Measurements from ENCODE around the gene VIL1.

GRCh38 chr2:218456849-218457248 is 37.9 kb downstream of the VIL1 start:
- no peak for TF ChIP-seq ZNF616 (CRISPR knock-in tag; IDR thresholded peaks at IDR 0.05; ENCODE audit: low read depth)
- no peak for TF ChIP-seq SIN3A (IDR thresholded peaks at IDR 0.05; ENCODE audit: borderline replicate concordance, low read depth, low read length)
- no peak for TF ChIP-seq ZBTB33 (CRISPR knock-in tag; IDR thresholded peaks at IDR 0.05)
- no peak for TF ChIP-seq ZNF296 (CRISPR knock-in tag; conservative IDR thresholded peaks at IDR 0.05)
- TF ChIP-seq IKZF5 (CRISPR knock-in tag; IDR thresholded peaks at IDR 0.05), result no peak
- TF ChIP-seq YY1 (IDR thresholded peaks at IDR 0.05; ENCODE audit: insufficient read depth, insufficient replicate concordance, low read depth, low read length), result no peak
- TF ChIP-seq MAFG (CRISPR knock-in tag; IDR thresholded peaks at IDR 0.05), result no peak
- no peak for TF ChIP-seq NAIF1 (CRISPR knock-in tag; IDR thresholded peaks at IDR 0.05; ENCODE audit: borderline replicate concordance)
- TF ChIP-seq ZC3H4 (CRISPR knock-in tag; IDR thresholded peaks at IDR 0.05; ENCODE audit: borderline replicate concordance), result no peak
- no peak for TF ChIP-seq CTCF (CRISPR knock-in tag; IDR thresholded peaks at IDR 0.05)
- TF ChIP-seq ZNF280B (CRISPR knock-in tag; IDR thresholded peaks at IDR 0.05; ENCODE audit: borderline replicate concordance), result no peak

Data from HepG2 (cell line).